ENCODE measurements around the gene ANKRD16.

DNA sequence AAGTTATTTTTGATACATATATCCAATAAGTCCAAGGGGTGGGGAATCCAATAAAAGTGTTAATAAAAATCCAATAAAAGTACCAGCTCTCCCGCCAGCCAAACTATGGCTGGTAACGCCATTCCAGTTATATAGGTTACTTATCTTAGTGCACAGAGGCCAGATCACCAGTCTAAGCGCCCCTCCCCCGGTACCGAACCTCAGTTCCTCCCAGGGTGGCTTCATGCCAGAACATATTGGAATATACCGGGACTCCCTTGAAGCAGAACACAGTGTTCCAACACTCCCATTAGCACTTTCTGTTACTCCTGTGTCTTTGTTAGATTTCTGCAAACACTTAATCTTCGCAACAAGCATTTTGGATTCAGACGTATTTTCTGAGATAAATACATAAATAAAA is 7.8 kb upstream of the ANKRD16 start:
- TF ChIP-seq, protein P1, sequence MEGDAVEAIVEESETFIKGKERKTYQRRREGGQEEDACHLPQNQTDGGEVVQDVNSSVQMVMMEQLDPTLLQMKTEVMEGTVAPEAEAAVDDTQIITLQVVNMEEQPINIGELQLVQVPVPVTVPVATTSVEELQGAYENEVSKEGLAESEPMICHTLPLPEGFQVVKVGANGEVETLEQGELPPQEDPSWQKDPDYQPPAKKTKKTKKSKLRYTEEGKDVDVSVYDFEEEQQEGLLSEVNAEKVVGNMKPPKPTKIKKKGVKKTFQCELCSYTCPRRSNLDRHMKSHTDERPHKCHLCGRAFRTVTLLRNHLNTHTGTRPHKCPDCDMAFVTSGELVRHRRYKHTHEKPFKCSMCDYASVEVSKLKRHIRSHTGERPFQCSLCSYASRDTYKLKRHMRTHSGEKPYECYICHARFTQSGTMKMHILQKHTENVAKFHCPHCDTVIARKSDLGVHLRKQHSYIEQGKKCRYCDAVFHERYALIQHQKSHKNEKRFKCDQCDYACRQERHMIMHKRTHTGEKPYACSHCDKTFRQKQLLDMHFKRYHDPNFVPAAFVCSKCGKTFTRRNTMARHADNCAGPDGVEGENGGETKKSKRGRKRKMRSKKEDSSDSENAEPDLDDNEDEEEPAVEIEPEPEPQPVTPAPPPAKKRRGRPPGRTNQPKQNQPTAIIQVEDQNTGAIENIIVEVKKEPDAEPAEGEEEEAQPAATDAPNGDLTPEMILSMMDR (IDR thresholded peaks at IDR 0.05) = no peak
- TF ChIP-seq EZH2 (IDR thresholded peaks at IDR 0.05) (no peak), EZH2phosphoT487 (IDR thresholded peaks at IDR 0.05) (no peak)
